HK-2 (cell line): Measurements from ENCODE around the gene KANK4.

Source experiments
- DNase-seq: peaks from one replicate; pipeline ENCODE4 v3.0.0-alpha.2; 2018; ENCODE audit not compliant: unreplicated experiment

The KANK4 gene

DNA sequence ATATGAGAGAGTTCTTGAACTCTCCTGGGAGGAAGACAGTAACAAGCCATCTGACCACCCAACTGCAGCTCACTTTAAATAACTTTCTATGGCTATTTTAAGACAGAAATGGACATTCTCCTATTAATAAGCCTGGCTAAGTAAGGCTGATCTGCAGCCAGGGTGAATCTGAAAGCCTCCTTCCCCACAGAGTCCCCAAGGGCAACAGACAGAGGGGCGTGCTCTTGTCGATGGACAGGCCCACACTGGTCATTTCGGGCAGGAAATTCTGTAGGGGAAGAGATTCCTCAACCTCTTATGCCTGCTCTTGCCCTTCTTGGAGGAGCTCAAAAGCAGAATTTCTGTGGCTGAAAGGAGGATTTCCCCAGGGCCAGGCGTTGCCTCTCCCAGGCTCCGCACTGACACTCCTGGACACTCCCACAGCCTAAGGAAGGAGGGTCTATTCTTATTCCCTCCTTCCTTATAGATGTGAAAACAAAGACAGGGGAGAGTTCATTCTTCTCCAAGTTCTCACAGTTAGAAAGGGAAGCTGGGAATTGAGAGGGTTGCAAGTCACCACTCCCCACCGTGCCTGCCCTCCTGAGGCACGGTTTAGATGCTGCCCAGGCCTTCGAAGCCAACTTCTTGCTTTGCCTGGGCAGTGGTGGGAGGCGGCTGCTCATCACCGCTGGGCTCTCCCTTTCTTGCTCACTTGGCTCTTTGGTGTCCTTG is 17.9 kb upstream of the KANK4 start:
- no peak for DNase-seq

DNA sequence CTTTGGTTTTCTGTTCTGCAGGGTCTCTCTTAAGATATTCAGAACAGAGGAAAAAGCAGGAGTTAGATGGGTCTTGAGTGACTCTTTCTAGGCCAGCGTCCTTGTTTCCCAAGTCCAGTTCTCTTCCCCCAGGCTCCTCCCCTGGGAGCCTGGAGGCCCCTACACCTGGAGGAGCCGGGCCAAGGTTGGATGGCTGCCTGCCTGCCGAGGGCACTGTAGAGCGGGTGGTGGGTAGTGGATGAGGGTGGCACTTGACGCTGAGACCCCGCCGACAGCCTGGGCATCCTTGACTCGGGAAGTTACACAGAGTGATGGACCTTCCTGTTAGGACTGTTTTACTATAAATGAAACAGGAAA is 17.4 kb upstream of the KANK4 start:
- no peak for DNase-seq

DNA sequence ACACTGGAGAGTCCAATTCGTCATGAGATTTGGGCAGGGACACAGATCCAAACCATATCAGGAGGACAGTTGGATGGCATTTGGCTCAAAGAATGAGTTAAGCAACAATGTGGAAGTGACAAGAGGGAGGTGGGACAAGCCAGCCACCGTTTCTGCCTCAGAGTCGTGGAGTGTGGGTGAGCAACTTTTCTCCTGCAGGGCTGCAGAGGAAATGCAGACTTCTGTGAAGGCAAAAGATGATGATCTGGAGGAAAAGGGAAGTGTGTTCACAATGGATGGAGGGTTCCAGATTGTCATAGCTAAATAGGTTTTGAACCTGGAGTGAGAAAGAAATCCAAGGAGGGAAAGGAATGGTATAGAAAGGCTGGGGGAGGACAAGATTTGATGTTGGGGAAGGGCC is 16.4 kb upstream of the KANK4 start:
- DNase-seq: no peak

DNA sequence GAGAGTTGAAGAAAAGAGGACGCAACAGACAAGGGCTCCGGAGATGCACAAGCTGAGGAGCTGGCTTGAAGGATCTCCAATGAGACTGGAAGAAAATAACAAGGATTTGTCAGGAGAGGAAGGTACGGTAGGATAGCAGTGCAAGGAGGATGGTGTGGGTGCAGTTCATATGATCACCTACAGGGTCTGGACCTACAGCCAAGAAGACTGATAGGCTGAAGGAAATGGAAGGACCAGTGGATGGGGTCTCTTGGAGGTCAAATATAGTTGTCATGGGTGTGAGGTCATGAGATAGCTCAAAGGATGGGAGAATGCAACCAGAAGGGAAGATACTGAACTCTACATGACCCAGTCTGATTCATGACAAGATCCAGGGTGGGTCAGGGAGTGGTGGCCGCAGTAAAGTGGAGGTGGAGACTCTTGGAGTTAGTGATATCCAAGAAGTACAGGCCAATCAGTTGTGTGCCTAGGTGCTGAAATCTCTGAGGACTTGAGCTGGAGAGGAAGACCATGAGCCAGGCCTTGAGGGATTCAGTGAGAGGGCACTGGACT is 15.3 kb upstream of the KANK4 start:
- no peak for DNase-seq

DNA sequence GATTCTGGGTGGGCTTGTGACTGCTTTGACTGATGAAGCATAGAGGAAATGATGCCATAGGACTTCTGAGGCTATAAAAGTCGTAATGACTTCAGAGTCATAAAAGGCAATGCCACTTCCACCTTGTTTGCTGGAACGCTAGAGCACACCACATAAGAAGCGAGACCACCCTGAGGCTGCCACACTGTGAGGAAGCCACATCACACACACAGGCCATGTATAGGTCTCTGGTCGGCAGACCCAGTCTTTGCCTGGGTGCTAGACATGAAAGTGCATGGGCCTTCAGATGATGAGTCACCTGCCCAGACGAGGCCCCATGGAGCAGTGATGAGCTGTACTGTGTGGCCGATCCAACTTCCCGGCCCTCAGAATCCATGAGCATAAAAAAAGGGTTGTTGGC is 14.2 kb upstream of the KANK4 start:
- DNase-seq: peak; percentile 36

DNA sequence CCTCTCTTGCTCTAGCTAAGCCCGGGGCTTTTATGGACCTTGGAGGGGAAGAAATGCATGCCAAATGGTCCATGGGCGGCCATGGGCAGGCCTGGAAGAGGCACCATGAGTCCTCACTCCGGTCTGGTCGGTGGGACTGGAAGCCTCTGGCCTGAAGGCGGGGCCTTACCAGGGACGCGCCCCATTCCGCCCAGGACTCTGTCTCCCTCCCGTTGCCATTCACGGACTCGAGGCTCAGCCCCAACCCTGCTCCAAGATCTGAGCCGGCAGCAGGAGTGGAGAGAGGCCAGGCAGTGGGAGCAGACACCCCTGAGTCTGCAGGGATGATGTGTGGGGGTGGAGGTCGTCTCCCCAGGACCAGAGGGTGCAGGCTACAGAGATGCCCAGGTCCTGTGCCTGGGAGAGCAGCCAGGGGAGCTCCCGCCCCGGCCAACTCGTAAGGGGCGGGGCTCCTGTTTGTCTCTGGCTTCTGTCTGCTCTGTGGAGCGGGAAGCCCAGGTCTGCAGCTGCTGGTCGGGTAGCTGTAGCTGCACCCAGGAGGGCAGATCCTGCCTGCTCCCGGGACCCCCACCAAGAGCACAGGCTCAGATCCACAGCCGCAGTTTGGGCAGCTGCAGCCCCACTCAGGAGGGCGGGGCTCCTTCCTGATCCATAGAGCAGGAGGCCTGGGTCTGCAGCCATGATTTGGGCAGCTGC is 8.3 kb upstream of the KANK4 start:
- DNase-seq: no peak

DNA sequence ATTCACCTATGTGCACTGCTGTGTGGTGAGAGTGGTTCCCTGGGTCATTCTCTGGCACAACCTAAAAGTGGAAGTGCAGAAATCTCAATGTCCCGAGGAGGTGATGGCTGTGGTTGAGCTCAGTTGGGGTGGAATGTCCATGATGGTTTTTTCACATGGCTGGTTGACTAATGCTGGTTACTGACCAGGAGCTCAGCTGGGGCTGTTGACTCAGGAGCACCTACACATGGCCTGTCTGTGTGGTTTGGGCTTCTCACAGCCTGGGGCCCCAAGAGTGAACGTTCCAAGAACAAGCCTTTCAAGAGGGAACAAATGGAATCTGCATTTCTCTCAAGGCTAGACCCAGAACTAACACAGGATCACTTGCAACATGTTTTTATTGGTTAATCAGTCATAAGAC is 6.4 kb upstream of the KANK4 start:
- DNase-seq: peak; percentile 34

DNA sequence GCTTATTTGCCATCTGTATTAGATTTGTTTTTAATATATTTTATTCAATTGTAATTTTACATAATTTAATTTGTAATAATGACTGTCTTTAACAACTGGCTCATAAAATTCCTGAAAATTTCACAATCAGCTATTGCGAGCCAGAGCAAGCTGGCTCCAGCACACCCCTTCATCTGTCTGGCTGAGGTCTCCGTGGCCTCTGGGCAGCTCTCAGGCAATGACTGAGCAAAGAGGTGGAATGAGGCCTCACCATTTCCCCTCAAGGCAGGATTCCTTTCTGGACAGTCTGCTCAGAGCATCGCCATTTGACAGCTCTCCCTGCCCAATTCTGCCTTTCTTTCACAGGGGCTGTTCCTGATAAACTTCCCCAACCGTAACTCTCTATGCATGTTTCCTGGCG is 5.8 kb upstream of the KANK4 start:
- no peak for DNase-seq

DNA sequence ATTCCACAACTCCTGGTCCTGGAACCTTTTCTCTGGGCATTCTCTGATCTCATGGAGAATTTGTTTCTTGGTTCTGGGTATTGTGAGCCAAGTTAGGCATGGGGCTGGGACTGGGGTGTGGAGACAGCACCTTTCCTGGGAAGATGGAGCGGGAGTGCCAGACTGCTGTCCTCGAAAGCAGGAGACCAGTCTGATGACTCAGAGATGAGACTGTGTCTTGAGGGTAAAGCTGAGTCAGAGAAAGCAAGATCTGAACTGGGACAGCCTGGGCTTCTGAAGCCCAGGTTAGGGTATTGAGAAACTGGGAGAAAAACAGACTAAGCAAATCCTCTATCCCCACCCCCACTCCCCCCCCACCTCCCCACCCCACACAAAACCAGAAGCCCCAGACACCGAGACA is 2.2 kb upstream of the KANK4 start:
- DNase-seq: peak; percentile 31

DNA sequence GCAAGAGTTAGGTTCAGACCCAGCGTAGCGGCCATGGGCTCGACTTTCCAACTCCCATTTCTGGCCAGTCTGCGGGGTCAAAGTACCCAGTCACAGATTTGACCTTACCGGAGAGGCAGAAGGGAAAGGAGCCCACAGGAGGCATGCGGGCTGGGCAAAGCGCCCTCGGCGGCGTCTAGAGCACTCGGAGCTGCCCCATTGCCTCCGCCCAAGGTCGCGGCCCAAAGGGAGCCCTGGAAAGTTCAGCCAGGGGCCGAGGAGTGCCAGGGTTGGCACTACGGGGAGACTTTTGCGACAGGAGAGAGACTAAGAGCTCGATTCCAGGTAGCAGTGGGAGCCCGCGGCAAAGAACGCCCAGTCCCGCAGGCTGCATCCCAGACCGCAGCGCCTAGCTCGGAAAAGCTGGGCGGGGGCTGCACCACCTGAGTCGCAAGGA is 896 bp downstream of the KANK4 start:
- no peak for DNase-seq

DNA sequence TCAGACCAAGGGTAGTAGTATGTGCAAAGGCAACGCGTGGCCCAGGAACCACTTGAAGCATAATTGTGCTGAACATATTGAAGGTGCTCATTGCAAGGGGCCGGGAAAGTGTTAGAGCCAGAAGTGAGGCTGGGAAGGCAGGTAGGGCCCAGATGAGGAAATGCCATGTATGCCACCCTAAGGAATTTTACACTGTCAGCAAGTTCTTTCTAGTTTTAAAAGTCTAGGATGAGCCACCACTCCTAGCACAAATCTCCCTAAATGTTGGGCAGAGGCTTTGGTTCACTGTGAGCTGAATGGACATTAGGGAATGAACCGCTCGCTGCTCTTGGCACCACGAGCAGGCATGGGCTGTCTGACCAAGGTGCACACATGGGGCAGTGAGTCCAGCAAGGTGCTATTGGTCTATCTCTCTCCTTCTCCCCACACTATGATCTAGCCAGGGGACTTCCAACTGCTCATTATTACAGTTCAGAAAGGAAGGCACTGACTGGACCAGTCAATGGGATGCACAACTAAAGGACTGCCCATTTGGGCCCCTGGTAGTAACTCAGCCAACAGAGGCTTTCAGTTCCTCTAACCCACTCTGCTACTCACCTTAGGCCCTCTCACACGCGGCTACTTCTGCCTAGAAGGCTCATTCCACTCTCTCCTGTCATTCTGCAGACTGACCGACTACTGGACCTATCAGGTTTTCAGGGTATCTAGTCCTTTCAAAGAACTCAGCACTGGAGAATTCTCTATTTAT is 2.0 kb downstream of the KANK4 start:
- DNase-seq: no peak

DNA sequence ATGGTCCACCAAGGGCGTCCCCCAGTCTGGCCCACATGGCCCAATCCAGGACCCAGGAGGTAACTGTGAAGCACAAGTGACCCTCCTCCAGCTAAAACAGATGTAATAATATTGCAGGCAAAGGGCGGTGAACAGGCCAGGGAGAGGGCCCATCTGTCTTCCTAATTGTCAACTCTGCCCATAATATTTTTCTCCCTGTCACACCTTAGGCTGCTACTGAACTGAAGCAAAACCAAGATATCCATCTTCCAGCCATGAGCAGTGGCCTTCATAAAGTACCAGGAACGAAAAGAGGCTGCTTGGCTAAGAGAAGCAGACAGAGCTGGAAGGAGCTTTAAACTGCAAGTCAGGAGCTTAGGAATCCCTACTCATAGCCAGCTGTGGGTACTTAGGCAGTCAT is 3.1 kb downstream of the KANK4 start:
- DNase-seq: no peak

DNA sequence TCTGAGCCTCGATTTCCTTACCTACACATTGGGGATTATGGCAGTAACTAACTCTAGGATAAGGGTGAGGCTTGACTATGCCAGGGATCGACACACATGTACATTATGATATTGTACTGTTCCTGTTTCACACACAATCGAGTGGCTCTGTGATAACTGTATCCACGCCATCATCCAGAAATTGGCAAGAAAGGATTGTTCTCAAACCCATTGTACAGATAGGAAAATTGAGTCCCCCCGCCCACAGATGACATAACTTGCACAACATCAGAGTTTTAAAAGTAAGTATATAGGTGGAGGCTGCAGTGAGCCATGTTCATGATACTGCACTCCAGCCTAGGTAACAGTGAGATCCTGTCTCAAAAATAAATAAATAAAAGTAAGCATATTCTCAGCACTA is 3.8 kb downstream of the KANK4 start:
- DNase-seq: no peak

DNA sequence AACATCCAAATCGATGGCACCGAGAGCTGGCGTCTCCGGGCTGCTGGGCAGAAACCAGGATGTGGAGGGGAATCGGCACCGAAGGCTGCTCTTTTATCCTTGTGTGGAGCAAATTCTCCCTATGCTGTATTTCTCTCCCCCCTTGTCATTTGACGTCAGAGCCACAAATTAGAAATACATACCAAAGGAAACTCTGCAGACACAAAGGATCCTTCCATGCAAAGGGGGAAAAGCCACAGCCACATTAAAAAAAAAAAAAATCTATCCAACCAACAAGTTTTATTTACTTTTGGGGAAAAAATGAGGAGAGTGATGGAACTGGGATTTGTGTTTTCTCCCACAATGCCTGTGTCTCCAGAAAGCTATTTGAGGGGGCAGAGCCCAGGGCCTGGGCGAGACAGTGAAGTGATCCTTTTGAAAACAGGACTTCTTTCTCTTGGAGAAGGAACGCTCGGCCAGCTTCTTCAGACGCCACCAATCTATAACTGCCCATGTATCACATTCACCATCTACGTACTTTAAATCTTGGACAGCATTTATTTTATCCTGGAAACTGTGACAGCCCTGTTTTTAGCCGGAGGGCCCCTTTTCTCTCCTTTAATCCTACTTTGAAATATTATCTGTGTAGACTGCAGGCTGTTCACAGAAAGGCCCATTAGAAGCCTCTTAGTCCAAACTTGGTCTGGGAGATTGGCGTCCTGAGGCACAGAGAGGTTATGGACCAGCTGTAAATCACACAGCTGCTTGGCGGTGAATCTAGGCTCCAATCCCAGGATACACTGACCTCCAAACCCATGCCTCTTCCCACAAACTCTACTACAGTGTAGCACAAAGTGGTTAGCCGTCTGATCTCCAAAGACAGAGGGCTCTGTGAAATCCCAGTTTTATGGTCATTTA is 4.5 kb downstream of the KANK4 start:
- DNase-seq: no peak

DNA sequence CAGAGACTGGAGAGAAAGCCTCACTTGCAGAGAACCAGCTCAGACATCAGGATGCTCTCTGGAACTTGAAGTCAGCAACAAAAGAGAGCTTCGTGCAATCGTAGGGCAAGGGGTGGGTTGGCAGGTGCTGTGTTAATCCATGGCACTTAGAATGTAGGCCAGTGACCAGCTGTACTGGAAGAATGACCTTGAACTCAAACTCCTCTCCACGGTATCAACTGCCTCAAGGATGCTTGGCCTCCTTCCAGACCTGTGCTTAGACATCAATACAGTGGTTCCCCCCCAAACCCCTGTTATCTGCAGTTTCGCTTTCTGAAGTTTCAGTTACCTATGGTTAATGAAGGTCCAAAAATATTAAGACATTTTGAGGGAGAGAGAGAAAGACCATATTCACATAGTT is 6.5 kb downstream of the KANK4 start:
- DNase-seq: no peak

DNA sequence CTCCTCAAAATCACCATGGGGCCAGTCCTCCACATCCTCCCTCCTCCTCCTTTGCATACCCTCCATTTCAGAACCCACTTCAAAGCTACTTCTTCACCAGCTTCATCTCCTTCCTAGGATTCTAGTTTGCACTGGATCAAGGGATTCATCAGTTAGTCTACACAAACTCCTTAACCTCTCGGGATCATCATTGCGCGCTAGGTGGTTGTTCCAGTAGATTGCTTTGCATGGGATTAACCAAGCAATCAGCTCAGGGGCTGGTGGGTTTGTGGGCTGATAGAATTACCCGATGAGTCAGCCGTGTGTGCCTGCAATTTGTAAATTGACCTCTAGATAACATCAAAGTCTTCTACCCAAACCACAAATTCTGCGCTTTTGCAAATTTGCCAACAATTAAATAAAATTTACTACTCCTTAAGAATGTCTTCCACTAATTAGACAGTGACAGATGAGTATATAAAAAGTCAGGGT is 7.7 kb downstream of the KANK4 start:
- no peak for DNase-seq

DNA sequence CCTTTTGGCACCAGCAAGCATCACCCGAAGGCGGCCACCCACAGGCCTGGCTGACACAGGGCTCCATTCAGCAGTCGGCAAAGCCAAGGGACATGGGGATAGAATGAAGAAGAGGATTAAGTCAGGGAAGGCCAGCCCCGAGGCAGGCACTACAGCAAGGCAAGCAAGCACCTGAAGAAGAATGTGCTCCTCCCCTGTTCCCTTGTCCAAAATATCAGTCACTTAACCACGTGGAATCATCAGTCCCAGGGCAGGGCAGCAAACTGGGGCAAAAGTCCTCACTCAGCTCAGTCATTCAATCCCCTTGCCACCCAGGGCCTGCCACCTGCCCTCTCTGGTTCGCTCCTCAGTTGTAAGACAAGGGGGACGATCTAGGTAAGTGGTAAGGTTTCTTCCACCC is 9.3 kb downstream of the KANK4 start:
- no peak for DNase-seq

DNA sequence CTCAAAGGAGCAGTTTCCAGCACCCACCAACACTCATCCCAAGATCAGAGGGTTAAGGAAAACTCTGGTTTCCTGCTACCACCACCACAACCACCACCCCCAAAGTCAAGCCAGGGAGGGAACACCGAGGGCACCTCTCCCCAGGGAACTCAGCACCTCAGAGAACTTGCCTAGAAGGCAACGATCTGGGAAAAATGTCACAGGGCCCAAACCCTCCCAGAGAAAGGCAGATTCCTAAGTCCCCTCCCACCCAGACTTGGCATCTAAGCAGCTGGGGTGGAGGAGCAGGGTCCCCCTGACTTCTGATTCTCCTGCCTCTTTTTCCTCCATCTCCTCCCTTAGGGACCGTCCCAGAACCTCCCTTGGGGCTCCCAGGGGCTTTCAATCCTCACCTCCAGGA is 10.6 kb downstream of the KANK4 start:
- DNase-seq: no peak

DNA sequence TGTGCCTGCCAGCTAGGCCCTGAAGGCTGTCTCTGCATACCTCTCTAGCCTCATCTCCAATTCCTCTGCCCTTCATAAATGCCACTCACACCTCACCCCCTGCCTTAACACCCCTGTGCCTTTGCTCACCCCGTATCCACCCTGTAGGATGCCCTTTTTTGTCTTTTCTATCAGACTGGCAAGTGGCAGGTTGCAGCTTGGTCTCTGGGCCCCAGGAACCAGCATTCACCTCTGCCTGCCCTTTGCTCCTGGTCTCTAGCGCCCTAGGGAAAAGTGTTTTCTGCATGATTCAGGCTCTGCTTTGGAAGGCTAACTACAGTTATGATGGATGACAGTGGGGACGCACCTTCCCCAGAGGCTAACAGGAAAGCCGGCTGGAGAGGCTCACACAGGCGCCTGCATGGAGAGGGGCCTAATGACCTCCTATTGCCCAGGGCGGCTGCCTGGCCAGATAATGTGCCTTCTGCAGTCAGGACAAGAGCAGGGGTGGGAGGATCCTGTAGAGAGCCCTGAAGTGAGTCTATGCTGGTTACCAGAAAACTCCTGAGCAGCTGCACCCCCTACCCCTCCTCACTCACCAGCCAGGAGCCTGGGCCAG is 11.2 kb downstream of the KANK4 start:
- no peak for DNase-seq

DNA sequence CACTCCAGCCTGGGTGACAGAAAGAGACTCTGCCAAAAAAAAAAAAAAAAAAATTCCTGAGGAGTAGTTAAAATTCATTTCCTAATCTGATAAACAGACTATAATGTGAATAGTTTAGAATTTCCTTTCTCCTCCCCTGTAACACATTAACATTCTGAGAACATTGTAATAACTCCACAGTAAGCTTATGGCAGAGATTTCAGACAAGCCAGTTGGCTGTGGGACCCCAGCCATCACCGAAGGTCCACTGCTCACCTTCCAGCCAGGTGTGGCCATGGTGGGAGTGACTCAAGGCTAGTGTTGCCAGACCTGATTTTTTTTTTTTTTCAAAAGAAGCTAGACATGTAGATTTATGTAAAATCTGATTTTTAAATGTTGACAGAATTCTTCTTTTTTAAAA is 11.8 kb downstream of the KANK4 start:
- no peak for DNase-seq

DNA sequence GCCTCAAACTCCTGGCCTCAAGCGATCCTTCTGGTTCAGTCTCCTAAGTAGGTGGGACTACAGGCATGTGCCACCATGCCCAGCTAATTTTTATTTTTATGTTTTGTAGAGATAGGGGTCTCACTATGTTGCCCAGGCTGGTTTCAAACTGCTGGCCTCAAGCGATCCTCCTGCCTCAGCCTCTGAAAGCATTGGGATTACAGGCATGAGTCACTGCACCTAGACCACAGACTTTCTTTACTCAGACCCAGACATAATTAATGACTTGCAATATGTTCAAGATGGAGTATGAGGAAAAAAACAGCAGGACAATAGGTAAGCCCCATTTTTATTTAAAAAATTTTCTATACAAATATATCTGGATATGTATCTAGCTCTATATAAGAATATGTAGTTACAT is 13.2 kb downstream of the KANK4 start:
- DNase-seq: no peak
